K562 (cell line): ENCODE measurements around the gene GZMM. TPM values are rescaled to one million over a fixed set of nuclear protein-coding genes. Genes with fewer than 3 reads are reported as not detected.
A peak's percentile ranks its signal among the peaks of the same experiment; 100 is the strongest.

Source experiments
- ATAC-seq: fragments of 200-7000 bp; cut with Tn5 transposase; 3 replicates; pipeline ENCODE4 v1.9.1; 2020; ENCODE audit warnings: moderate library complexity
- BruUV-seq: library from RNA; stranded (reverse); fragments of 400-500 nt; replicated peaks from 2 replicates; lab custom pipeline; 2021; lab: Mats Ljungman, UMichigan
- CTCF ChIA-PET: fragments of 300-600 bp; formaldehyde crosslinking; extraction: SDS; loops from one replicate; lab custom pipeline; 2021; ENCODE audit warnings: low intra/inter-chr PET ratio; lab: Yijun Ruan, JAX
- POLR2A ChIA-PET: fragments of 300-600, 350-650 bp; sonication (Branson Sonifier 250); formaldehyde crosslinking; extraction: SDS; loops from one replicate; lab custom pipeline; 2021; ENCODE audit warnings: antibody characterized with exemption, inconsistent platforms; lab: Yijun Ruan, JAX
- DNase-seq, 4 experiments: peaks; one replicate each; pipeline versions ENCODE4 v3.0.0 to v3.0.0-alpha.2; 2011 to 2018; ENCODE audit warnings: low spot score in 3 of 4, mixed read lengths in 3 of 4; ENCODE audit errors: extremely low read depth in 1 of 4
- FAIRE-seq: peaks from 2 replicates; lab custom pipeline; 2011; peaks lifted over from hg19 to GRCh38; lab: Jason Lieb, UNC
- H2AFZ ChIP-seq: 2 replicates; pipeline ENCODE4 v1.6.0; 2011; ENCODE audit warnings: low read depth, low read length, control low read depth, inconsistent platforms
- H3K27ac ChIP-seq: fragments of 200-600 bp; 3 replicates; pipeline ENCODE4 v1.8.0; 2011; ENCODE audit warnings: low read depth, mild to moderate bottlenecking, control low read depth, inconsistent platforms, low read length, moderate library complexity, mixed read lengths; ENCODE audit errors: extremely low read depth
- H3K27me3 ChIP-seq, 2 experiments: fragments of 300-600 bp in 1 of 2; 2 replicates in 1 of 2; 3 replicates in 1 of 2; pipeline versions ENCODE4 v1.6.0 to v1.8.0; 2011; ENCODE audit warnings: inconsistent platforms in 2 of 2, low read length in 2 of 2, mild to moderate bottlenecking in 1 of 2, mixed read lengths in 1 of 2, moderate library complexity in 1 of 2; ENCODE audit not compliant: control insufficient read depth in 2 of 2, insufficient read depth in 2 of 2
- H3K36me3 ChIP-seq: fragments of 300-600 bp; 3 replicates; pipeline ENCODE4 v1.8.0; 2011; ENCODE audit warnings: mild to moderate bottlenecking, low read length, inconsistent platforms; ENCODE audit not compliant: control insufficient read depth, insufficient read depth
- H3K4me1 ChIP-seq, 2 experiments: fragments of 200-600 bp in 1 of 2; replicated peaks in 1 of 2; 2 replicates in 1 of 2; 3 replicates in 1 of 2; pipeline versions ENCODE4 v1.5.1 to v1.8.0; 2011; ENCODE audit warnings: inconsistent platforms in 2 of 2, low read length in 2 of 2, mild to moderate bottlenecking in 1 of 2, mixed read lengths in 1 of 2, moderate library complexity in 1 of 2; ENCODE audit not compliant: control insufficient read depth in 2 of 2, insufficient read depth in 2 of 2
- H3K4me2 ChIP-seq: 2 replicates; pipeline ENCODE4 v1.6.1; 2011; ENCODE audit warnings: low read length, control low read depth, inconsistent platforms, mixed read lengths; ENCODE audit not compliant: insufficient read depth
- H3K4me3 ChIP-seq: fragments of 200-600 bp; sonication (generic), shearing (Covaris generic); 2 replicates; pipeline ENCODE4 v1.5.1; 2016; ENCODE audit warnings: control low read depth, inconsistent platforms
- H3K79me2 ChIP-seq: fragments of 200-600 bp; 3 replicates; pipeline ENCODE4 v1.8.0; 2011; ENCODE audit warnings: low read length, inconsistent platforms; ENCODE audit not compliant: control insufficient read depth, insufficient read depth
- H3K9ac ChIP-seq, 2 experiments: 2 replicates each; pipeline versions ENCODE4 v1.6.0 to v1.6.1; 2011; ENCODE audit warnings: low read depth in 2 of 2, low read length in 2 of 2, control low read depth in 1 of 2, inconsistent platforms in 1 of 2, mild to moderate bottlenecking in 1 of 2, mixed read lengths in 1 of 2; ENCODE audit not compliant: insufficient read depth in 1 of 2
- H3K9me1 ChIP-seq: one replicate; pipeline ENCODE4 v1.6.0; 2011; ENCODE audit warnings: inconsistent platforms, mild to moderate bottlenecking, low read length, moderate library complexity; ENCODE audit not compliant: control insufficient read depth, insufficient read depth
- H3K9me3 ChIP-seq: replicated peaks from 2 replicates; pipeline ENCODE4 v1.5.1; 2011; ENCODE audit warnings: low read depth, low read length, inconsistent platforms; ENCODE audit not compliant: control insufficient read depth, insufficient read depth
- H4K20me1 ChIP-seq: replicated peaks from 2 replicates; pipeline ENCODE4 v1.6.1; 2011; ENCODE audit warnings: low read length, inconsistent platforms, mixed read lengths; ENCODE audit not compliant: control insufficient read depth, insufficient read depth
- BHLHE40 ChIP-seq: IDR thresholded peaks from 2 replicates; pipeline ENCODE4 v1.6.1; 2011; ENCODE audit warnings: low read length, improper control_type of control experiment
- CREB1 ChIP-seq, 2 experiments: sonication (generic) in 1 of 2; formaldehyde crosslinking in 1 of 2; IDR thresholded peaks; 2 replicates each; pipeline versions ENCODE4 v1.6.1 to v1.8.0; 2012 to 2022; ENCODE audit warnings: inconsistent platforms in 1 of 2, mild to moderate bottlenecking in 1 of 2, missing genetic modification reagents in 1 of 2, moderate library complexity in 1 of 2
- CREM ChIP-seq: IDR thresholded peaks from 2 replicates; pipeline ENCODE4 v1.6.1; 2014; ENCODE audit warnings: antibody characterized with exemption, low read depth
- ELF1 ChIP-seq: fragments of 200-800 bp; sonication (Bioruptor generic); IDR thresholded peaks from 2 replicates; pipeline ENCODE4 v1.6.1; 2016; ENCODE audit warnings: missing genetic modification characterization, missing compliant biosample characterization
- HCFC1 ChIP-seq: IDR thresholded peaks from 2 replicates; pipeline ENCODE4 v1.6.1; 2012; ENCODE audit warnings: low read depth, low read length, improper control_type of control experiment
- KAT7 ChIP-seq: sonication (generic); formaldehyde crosslinking; IDR thresholded peaks from 2 replicates; pipeline ENCODE4 v1.8.0; 2022; ENCODE audit warnings: missing genetic modification reagents, mild to moderate bottlenecking, borderline replicate concordance
- KAT8 ChIP-seq: fragments of 450-650 bp; IDR thresholded peaks from 2 replicates; pipeline ENCODE4 v1.6.1; 2016; ENCODE audit warnings: low read depth, mild to moderate bottlenecking
- MED1 ChIP-seq: sonication (generic); formaldehyde crosslinking; IDR thresholded peaks from 2 replicates; pipeline ENCODE4 v1.8.1; 2023; ENCODE audit warnings: missing genetic modification reagents, borderline replicate concordance
- MYBL2 ChIP-seq, 2 experiments: fragments of 450-650 bp in 1 of 2; sonication (generic) in 1 of 2; formaldehyde crosslinking in 1 of 2; IDR thresholded peaks; 2 replicates each; pipeline versions ENCODE4 v1.6.1 to v1.8.1; 2017 to 2022; ENCODE audit warnings: borderline replicate concordance in 1 of 2, inconsistent platforms in 1 of 2, low read depth in 1 of 2, mild to moderate bottlenecking in 1 of 2, missing genetic modification reagents in 1 of 2, moderate library complexity in 1 of 2
- RBM14 ChIP-seq: fragments of 200-400 bp; formaldehyde crosslinking; IDR thresholded peaks from 2 replicates; pipeline ENCODE4 v1.6.1; 2018; ENCODE audit warnings: low read depth, mild to moderate bottlenecking, low read length, moderate library complexity, borderline replicate concordance; ENCODE audit not compliant: insufficient read depth
- SRSF9 ChIP-seq: fragments of 200-400 bp; formaldehyde crosslinking; IDR thresholded peaks from 2 replicates; pipeline ENCODE4 v1.6.1; 2017; ENCODE audit warnings: low read depth, low read length, borderline replicate concordance
- SUPT5H ChIP-seq: fragments of 450-650 bp; IDR thresholded peaks from 2 replicates; pipeline ENCODE4 v1.6.1; 2016
- TCFL5 ChIP-seq: fragments of 250-450 bp; sonication (Bioruptor Pico); conservative IDR thresholded peaks from 2 replicates; pipeline ENCODE4 v1.6.1; 2021; ENCODE audit warnings: mild to moderate bottlenecking, moderate library complexity, matching md5 sums
- TGIF2 ChIP-seq: sonication (generic); formaldehyde crosslinking; IDR thresholded peaks from 2 replicates; pipeline ENCODE4 v1.8.1; 2022; ENCODE audit warnings: mild to moderate bottlenecking, missing genetic modification reagents, moderate library complexity
- ZFPM2 ChIP-seq: fragments of 250-450 bp; sonication (Bioruptor Pico); IDR thresholded peaks from 2 replicates; pipeline ENCODE4 v1.5.1; 2022; ENCODE audit warnings: mild to moderate bottlenecking
- ZFX ChIP-seq: sonication (generic); formaldehyde crosslinking; IDR thresholded peaks from 2 replicates; pipeline ENCODE4 v1.8.0; 2022; ENCODE audit warnings: mild to moderate bottlenecking, missing genetic modification reagents, moderate library complexity
- ZNF212 ChIP-seq: fragments of 450-650 bp; formaldehyde crosslinking; IDR thresholded peaks from 2 replicates; pipeline ENCODE4 v1.4.0; 2020; ENCODE audit warnings: mild to moderate bottlenecking
- ZNF436 ChIP-seq: fragments of 250-450, 450-650 bp; sonication (Bioruptor Pico); formaldehyde crosslinking; IDR thresholded peaks from 2 replicates; pipeline ENCODE4 v1.7.0; 2020; ENCODE audit warnings: mild to moderate bottlenecking
- ZNF511 ChIP-seq: sonication (generic); formaldehyde crosslinking; IDR thresholded peaks from 2 replicates; pipeline ENCODE4 v1.8.0; 2022; ENCODE audit warnings: mild to moderate bottlenecking, missing genetic modification reagents
- ZNF76 ChIP-seq: fragments of 250-450 bp; sonication (Bioruptor Pico); IDR thresholded peaks from 2 replicates; pipeline ENCODE4 v1.4.0; 2020; ENCODE audit warnings: mild to moderate bottlenecking, moderate library complexity, borderline replicate concordance
- ZNF766 ChIP-seq: fragments of 200-800 bp; sonication (Bioruptor generic); conservative IDR thresholded peaks from 2 replicates; pipeline ENCODE4 v1.6.1; 2016; ENCODE audit warnings: missing genetic modification characterization, missing compliant biosample characterization
- ZNF830 ChIP-seq: fragments of 250-450 bp; sonication (Bioruptor Pico); IDR thresholded peaks from 2 replicates; pipeline ENCODE4 v1.5.0; 2021; ENCODE audit warnings: mild to moderate bottlenecking
- WGBS: fragments of 100-300 bp; shearing (Covaris generic); methylation state at CpG from one replicate; pipeline ENCODE4 v1.1.6; 2016; ENCODE audit warnings: low coverage, mixed read lengths; ENCODE audit not compliant: insufficient coverage; ENCODE audit errors: missing lambda C conversion rate; 5-methylcytosine and 5-hydroxymethylcytosine counted together
- in situ Hi-C: fragments of 300-500 bp; cut with MboI; formaldehyde crosslinking; loops from 4 replicates; pipeline ENCODE4 v1.15.0; 2018; ENCODE audit warnings: inconsistent platforms, mixed read lengths
- intact Hi-C: fragments of 100-400 bp; cut with micrococcal nuclease; formaldehyde crosslinking; loops from 2 replicates; pipeline ENCODE4 v1.14.2; 2022
- polyA plus RNA-seq, 8 experiments: library from polyadenylated mRNA; depleted of rRNA in 4 of 8; stranded (reverse) in 5 of 8; unstranded in 3 of 8; fragments of >200 nt; fragmentation: Nextera tagmentation in 2 of 8; fragmentation: Illumina TruSeq in 1 of 8; extraction: Ambion mirVana in 2 of 8; extraction: Trizol in 1 of 8; gene quantifications; 2 replicates each; pipeline versions ENCODE4 v1.2.1 to v1.2.3, GENCODE V29; 2011 to 2014; ENCODE audit warnings: inconsistent platforms in 1 of 8, missing spikeins in 1 of 8
- total RNA-seq, 7 experiments: library from RNA; depleted of rRNA in 6 of 7; stranded (reverse); fragments of >200 nt in 6 of 7; fragmentation: Illumina TruSeq in 2 of 7; extraction: Trizol in 2 of 7; gene quantifications; 2 replicates each; pipeline versions ENCODE4 v1.2.1 to v1.2.3, GENCODE V29; 2011 to 2021; ENCODE audit warnings: low replicate concordance in 1 of 7

GZMM gene
- total and polyA plus RNA-seq, 9 of the 15 experiments (the other 6 are each of a cell fraction or from before 2014, with no cell fraction given): 0.08 to 2.6 (median 0.70) TPM; not detected in 2

GRCh38 chr19:507286-508203, 36.3 kb upstream of the GZMM start, which contains the start of gene TPGS1:
TPGS1 (plus strand) TSS chr19:507497; CDS start chr19:507507, 10 bp downstream.
- H3K27me3 ChIP-seq: no peaks in the 10 kb centered on the region
- in situ Hi-C loops: no loop called here
- no peaks in the 10 kb centered on the region for H3K9me3 ChIP-seq
- peaks cover 10 to 60% of the 10 kb centered on the region in 2 experiments; a peak in 4 of 5 replicates for H3K4me1 ChIP-seq
- no TSS peak for BruUV-seq
- H2AFZ ChIP-seq: peak within 1 kb of the TSS; percentile 100
- intact Hi-C loops: no loop called here
- H4K20me1 ChIP-seq: no peaks in the 10 kb centered on the region
- ChIA-PET CTCF (interaction anchor here (0.6 to 0.9 kb wide), 2 partner anchors 19 to 49 kb away, joined by 3 to 8 read pairs; no protein-coding TSS in a partner anchor), POLR2A (interaction anchor here (0.6 kb wide), 2 partner anchors 9 to 397 kb away, joined by 4 read pairs; no protein-coding TSS in a partner anchor)
- FAIRE-seq (no peak), DNase-seq (peak; percentile 73 to 88 (median 81)), ATAC-seq (peak; percentile 89)
- peaks cover 13% of the 10 kb centered on the region; the same call in 2 of the 3 replicates for H3K79me2 ChIP-seq
- H3K9ac ChIP-seq: peak within 1 kb of the TSS; percentile 92 to 98
- H3K9me1 ChIP-seq: no peaks in the 10 kb centered on the region
- peak within 1 kb of the TSS; percentile 95 for H3K4me2 ChIP-seq
- peak within 1 kb of the TSS; percentile 100 for H3K4me3 ChIP-seq
- H3K36me3 ChIP-seq: peaks cover 13% of the 10 kb centered on the region; the same call in 2 of the 3 replicates
- under 1% methylated on average over 55 of the region's 81 CpGs for WGBS
- peak within 1 kb of the TSS; percentile 99 for H3K27ac ChIP-seq
- TF ChIP-seq SUPT5H (peak; percentile 86), SRSF9 (no peak), CREM (peak; percentile 78), ZFPM2 (CRISPR knock-in tag) (0 out of 2 replicates have a peak, but pooled peaks have one; percentile 41), TGIF2 (peak; percentile 79), ZNF436 (CRISPR knock-in tag) (no peak), ELF1 (tag) (peak; percentile 92), MED1 (CRISPR knock-in tag) (no peak), KAT8 (0 out of 2 replicates have a peak, but pooled peaks have one; percentile 48), HCFC1 (peak; percentile 98), ZNF511 (no peak), ZFX (CRISPR knock-in tag) (peak; percentile 97), MYBL2 (IDR thresholded peaks at IDR 0.05; ENCODE audit: low read depth) (peak; percentile 92), MYBL2 (CRISPR knock-in tag; IDR thresholded peaks at IDR 0.05; ENCODE audit: borderline replicate concordance) (no peak), BHLHE40 (no peak; the same call in none of the 2 replicates), KAT7 (peak; percentile 46; the same call in 1 of the 2 replicates), ZNF212 (CRISPR knock-in tag) (no peak), ZNF766 (CRISPR knock-in tag) (peak; percentile 98), TCFL5 (CRISPR knock-in tag) (peak; percentile 70), RBM14 (no peak), CREB1 (IDR thresholded peaks at IDR 0.05) (peak; percentile 25; the same call in 1 of the 2 replicates), CREB1 (CRISPR knock-in tag; IDR thresholded peaks at IDR 0.05) (peak; percentile 71), ZNF830 (CRISPR knock-in tag) (no peak), ZNF76 (CRISPR knock-in tag) (peak; percentile 25; the same call in 1 of the 2 replicates)
